Fibroblast of skin of left biceps (primary cell): ENCODE measurements around the gene SLC35F3.

Experiments
- DNase-seq, 2 experiments: peaks; one replicate each; pipeline ENCODE4 v3.0.0-alpha.2; 2013; ENCODE audit warnings: low read depth in 2 of 2

SLC35F3 gene

GRCh38 chr1:233912447-233912846, 8.0 kb downstream of the SLC35F3 start:
- no peak for DNase-seq

- DNase-seq: no peak
These were observed 8.4 kb downstream of the SLC35F3 start for GRCh38 chr1:233912909-233913308.

- DNase-seq: no peak
These were observed 12.2 kb downstream of the SLC35F3 start for GRCh38 chr1:233916706-233917105.

GRCh38 chr1:233919786-233920185, 15.3 kb downstream of the SLC35F3 start:
- DNase-seq: no peak

GRCh38 chr1:233928123-233928522, 23.6 kb downstream of the SLC35F3 start:
- no peak for DNase-seq

- DNase-seq: no peak
These were observed 28.9 kb downstream of the SLC35F3 start for GRCh38 chr1:233933339-233933738.

- DNase-seq: no peak
These were observed 30.9 kb downstream of the SLC35F3 start for GRCh38 chr1:233935297-233935868.

- no peak for DNase-seq
These were observed 31.9 kb downstream of the SLC35F3 start for GRCh38 chr1:233936422-233936821.

- DNase-seq: no peak
These were observed 32.4 kb downstream of the SLC35F3 start for GRCh38 chr1:233936842-233937241.

GRCh38 chr1:233938476-233938875, 34.0 kb downstream of the SLC35F3 start:
- DNase-seq: no peak

- no peak for DNase-seq
These were observed 35.0 kb downstream of the SLC35F3 start for GRCh38 chr1:233939451-233939850.

- DNase-seq: no peak
These were observed 36.4 kb downstream of the SLC35F3 start for GRCh38 chr1:233940908-233941307.

GRCh38 chr1:233944601-233945000, 40.1 kb downstream of the SLC35F3 start:
- DNase-seq: no peak

GRCh38 chr1:233945573-233945972, 41.1 kb downstream of the SLC35F3 start:
- DNase-seq: no peak

- no peak for DNase-seq
These were observed 41.5 kb downstream of the SLC35F3 start for GRCh38 chr1:233945979-233946378.

GRCh38 chr1:233946724-233947123, 42.2 kb downstream of the SLC35F3 start:
- DNase-seq: no peak

- DNase-seq: no peak
These were observed 47.3 kb downstream of the SLC35F3 start for GRCh38 chr1:233951804-233952203.

- DNase-seq: no peak
These were observed 53.2 kb downstream of the SLC35F3 start for GRCh38 chr1:233957691-233958090.

GRCh38 chr1:233959102-233959501, 54.6 kb downstream of the SLC35F3 start:
- no peak for DNase-seq

GRCh38 chr1:233959971-233960370, 55.5 kb downstream of the SLC35F3 start:
- DNase-seq: no peak

GRCh38 chr1:233960386-233960785, 55.9 kb downstream of the SLC35F3 start:
- DNase-seq: no peak

GRCh38 chr1:233962878-233963277, 58.4 kb downstream of the SLC35F3 start:
- no peak for DNase-seq

GRCh38 chr1:233965856-233966255, 61.4 kb downstream of the SLC35F3 start:
- no peak for DNase-seq

- no peak for DNase-seq
These were observed 67.3 kb downstream of the SLC35F3 start for GRCh38 chr1:233971753-233972152.
